B cell (primary cell): Measurements from ENCODE around the gene FAM53B. TPM values are rescaled to one million over a fixed set of nuclear protein-coding genes. Genes with fewer than 3 reads are reported as not detected.
A peak's percentile ranks its signal among the peaks of the same experiment; 100 is the strongest.

Experiments used
- ATAC-seq: fragments of 200-7000 bp; cut with Tn5 transposase; one replicate; pipeline ENCODE4 v1.10.0; 2021; ENCODE audit warnings: low read depth, mild to moderate bottlenecking, moderate number of reproducible peaks, moderate library complexity
- CTCF ChIA-PET: fragments of 350-600 bp; sonication (Branson Sonifier 250); formaldehyde crosslinking; loops from one replicate; lab custom pipeline; 2021; ENCODE audit warnings: antibody characterized with exemption, inconsistent platforms; lab: Charles Lee
- POLR2A ChIA-PET: fragments of 350-600 bp; sonication (Branson Sonifier 250); formaldehyde crosslinking; loops from one replicate; lab custom pipeline; 2021; ENCODE audit warnings: antibody characterized with exemption; lab: Charles Lee
- DNase-seq: peaks from one replicate; pipeline ENCODE4 v3.0.0; 2013
- H2AFZ ChIP-seq: 2 replicates; pipeline ENCODE4 v1.6.1; 2012; ENCODE audit warnings: mild to moderate bottlenecking, low read depth, low read length; ENCODE audit not compliant: insufficient read depth, poor library complexity, severe bottlenecking
- H3K27ac ChIP-seq, 2 donors: 1 replicate in 1 of 2; 2 replicates in 1 of 2; pipeline ENCODE4 v1.5.1; 2012 to 2013; ENCODE audit warnings: low read length in 2 of 2, mild to moderate bottlenecking in 2 of 2, moderate library complexity in 1 of 2
- H3K27me3 ChIP-seq, 4 experiments: fragments of 200-600 bp in 1 of 4; sonication (generic) in 1 of 4; replicated peaks in 1 of 4; 1 replicate in 2 of 4; 2 replicates in 2 of 4; pipeline versions ENCODE4 v1.6.1 to v1.7.0; 2013 to 2016; ENCODE audit warnings: low read length in 3 of 4, mild to moderate bottlenecking in 2 of 4, mixed read lengths in 1 of 4, moderate library complexity in 1 of 4; ENCODE audit not compliant: insufficient read depth in 4 of 4, control insufficient read depth in 3 of 4; ENCODE audit errors: control extremely low read depth in 1 of 4
- H3K36me3 ChIP-seq, 2 experiments: replicated peaks in 1 of 2; 1 replicate in 1 of 2; 2 replicates in 1 of 2; pipeline versions ENCODE4 v1.6.1 to v1.7.1; 2013; ENCODE audit warnings: low read length in 1 of 2; ENCODE audit not compliant: insufficient read depth in 2 of 2, control insufficient read depth in 1 of 2; ENCODE audit errors: control extremely low read depth in 1 of 2, extremely low read depth in 1 of 2
- H3K4me1 ChIP-seq, 2 donors: fragments of 200-600 bp in 1 of 2; sonication (generic) in 1 of 2; 1 replicate in 1 of 2; 2 replicates in 1 of 2; pipeline versions ENCODE4 v1.5.1 to v1.6.1; 2013 to 2017; ENCODE audit warnings: low read length in 2 of 2; ENCODE audit not compliant: control insufficient read depth in 2 of 2, insufficient read depth in 2 of 2
- H3K4me2 ChIP-seq: replicated peaks from 2 replicates; pipeline ENCODE3; 2012; ENCODE audit warnings: mild to moderate bottlenecking, low read depth, low read length; ENCODE audit not compliant: poor library complexity, severe bottlenecking
- H3K4me3 ChIP-seq, 5 experiments: fragments of 200-600 bp in 1 of 5; sonication (generic) in 1 of 5; 1 replicate in 3 of 5; 2 replicates in 2 of 5; pipeline versions ENCODE4 v1.5.1 to v1.7.0; 2011 to 2016; ENCODE audit warnings: low read length in 4 of 5, mild to moderate bottlenecking in 4 of 5, low read depth in 2 of 5, control low read depth in 1 of 5, moderate library complexity in 1 of 5; ENCODE audit not compliant: insufficient read depth in 1 of 5; ENCODE audit errors: control extremely low read depth in 1 of 5, extremely low read depth in 1 of 5
- H3K79me2 ChIP-seq: fragments of 200-600 bp; sonication (generic); one replicate; pipeline ENCODE4 v1.6.0; 2016; ENCODE audit warnings: low read length; ENCODE audit not compliant: control insufficient read depth, insufficient read depth
- H3K9ac ChIP-seq: fragments of 200-600 bp; sonication (generic); 2 replicates; pipeline ENCODE4 v1.6.1; 2017; ENCODE audit warnings: mild to moderate bottlenecking, low read length, moderate library complexity
- H3K9me3 ChIP-seq, 3 donors: one replicate each; pipeline versions ENCODE4 v1.6.1 to v1.7.1; 2013; ENCODE audit warnings: low read length in 2 of 3; ENCODE audit not compliant: control insufficient read depth in 2 of 3, insufficient read depth in 1 of 3; ENCODE audit errors: control extremely low read depth in 1 of 3
- H4K20me1 ChIP-seq: 2 replicates; pipeline ENCODE4 v1.6.0; 2012; ENCODE audit warnings: mild to moderate bottlenecking, low read length; ENCODE audit not compliant: insufficient read depth, control insufficient read depth, poor library complexity, severe bottlenecking
- H3K27ac Mint-ChIP-seq: one replicate; pipeline ENCODE4 v1.8.0; 2021; ENCODE audit warnings: mixed read lengths
- H3K27me3 Mint-ChIP-seq: one replicate; pipeline ENCODE4 v1.8.0; 2021; ENCODE audit warnings: mixed read lengths
- H3K4me1 Mint-ChIP-seq: one replicate; pipeline ENCODE4 v1.8.0; 2021; ENCODE audit warnings: mixed read lengths
- H3K4me3 Mint-ChIP-seq: one replicate; pipeline ENCODE4 v1.8.0; 2021; ENCODE audit warnings: mixed read lengths
- H3K9me3 Mint-ChIP-seq: one replicate; pipeline ENCODE4 v1.8.0; 2022; ENCODE audit warnings: mixed read lengths; ENCODE audit not compliant: insufficient read depth
- CTCF ChIP-seq: fragments of 200-600 bp; IDR thresholded peaks from one replicate; pipeline ENCODE4 v1.8.0; 2022; ENCODE audit warnings: antibody characterized with exemption, mild to moderate bottlenecking
- EZH2 ChIP-seq: IDR thresholded peaks from 2 replicates; pipeline ENCODE4 v1.6.1; 2012; ENCODE audit warnings: borderline replicate concordance, low read depth, mild to moderate bottlenecking, moderate library complexity, low read length; ENCODE audit not compliant: insufficient read depth, poor library complexity, severe bottlenecking
- WGBS: methylation state at CpG from one replicate; pipeline ENCODE4 v1.1.5; 2013; ENCODE audit warnings: missing lambda C conversion rate; ENCODE audit not compliant: insufficient coverage; 5-methylcytosine and 5-hydroxymethylcytosine counted together
- intact Hi-C: fragments of 100-400 bp; cut with micrococcal nuclease; formaldehyde crosslinking; loops from one replicate; pipeline ENCODE4 v1.10.0; 2022
- polyA plus RNA-seq: library from polyadenylated mRNA; depleted of rRNA; stranded (reverse); fragments of >200 nt; gene quantifications from 2 replicates; pipeline ENCODE4 v1.2.3, GENCODE V29; 2012
- total RNA-seq, 2 donors: library from RNA; stranded (reverse); fragments of 120-200 nt in 1 of 2; gene quantifications; 1 replicate in 1 of 2; 2 replicates in 1 of 2; pipeline versions ENCODE4 v1.2.3 to v1.2.4, GENCODE V29; 2013 to 2022

The FAM53B gene
- total and polyA plus RNA-seq, 2 donors (not counting 1 experiment from before 2014, with no cell fraction given), result 51.2 to 186 TPM

GRCh38 chr10:124754227-124754626 is 10.0 kb upstream of the FAM53B start:
- Histone ChIP-seq H3K36me3 (peaks cover 2 to 11% of the 10 kb centered on the region in 2 experiments), H4K20me1 (no peaks in the 10 kb centered on the region), H3K9me3 (no peaks in the 10 kb centered on the region), H3K4me1 (peaks cover 2 to 4% of the 10 kb centered on the region in 2 donors), H3K27ac (no peak overlapping the region), H2AFZ (no peak overlapping the region), H3K4me3 (no peak overlapping the region), H3K4me2 (no peak overlapping the region), H3K79me2 (no peaks in the 10 kb centered on the region), H3K27me3 (no peaks in the 10 kb centered on the region), H3K9ac (no peak overlapping the region)
- Mint-ChIP-seq H3K27ac (no peak overlapping the region), H3K9me3 (no peaks in the 10 kb centered on the region), H3K27me3 (no peaks in the 10 kb centered on the region), H3K4me3 (no peak overlapping the region), H3K4me1 (peaks cover 4% of the 10 kb centered on the region)
- ChIA-PET POLR2A (no interaction called here), CTCF (interaction anchor here (1.0 to 3.9 kb wide), 3 partner anchors 8 to 224 kb away, joined by 3 to 23 read pairs (median 5); no protein-coding TSS in a partner anchor)
- WGBS, result 100% methylated on average over 3 of the region's 5 CpGs
- DNase-seq (no peak), ATAC-seq (no peak)
- no peak for TF ChIP-seq CTCF
- TF ChIP-seq EZH2, result no peak
- intact Hi-C loops, result no loop called here

- H3K4me2 ChIP-seq, result peak overlapping the region; percentile 37
- Mint-ChIP-seq H3K27ac (peak overlapping the region; percentile 67), H3K4me3 (no peak overlapping the region), H3K27me3 (no peaks in the 10 kb centered on the region), H3K9me3 (no peaks in the 10 kb centered on the region), H3K4me1 (peaks cover 21% of the 10 kb centered on the region)
- no peaks in the 10 kb centered on the region for H3K9me3 ChIP-seq
- H4K20me1 ChIP-seq, result no peaks in the 10 kb centered on the region
- ChIA-PET POLR2A (no interaction called here), CTCF (interaction anchor here (0.7 to 7.3 kb wide), 13 partner anchors 10 to 671 kb away, joined by 3 to 415 read pairs (median 3); no protein-coding TSS in a partner anchor)
- intact Hi-C loops, result loop anchor here (5.0 to 10.0 kb wide), 2 partner anchors 287 to 654 kb away; partner anchors contain the start of genes CHST15 and LHPP
- ATAC-seq (no peak), DNase-seq (peak; percentile 42)
- H3K4me1 ChIP-seq, result peaks cover 16 to 18% of the 10 kb centered on the region in 2 donors
- H3K4me3 ChIP-seq, result no peak overlapping the region
- peaks cover 4% of the 10 kb centered on the region for H3K79me2 ChIP-seq
- peak overlapping the region; percentile 30 for H2AFZ ChIP-seq
- TF ChIP-seq EZH2 (no peak), CTCF (no peak)
- peak overlapping the region; percentile 4 for H3K9ac ChIP-seq
- 100% methylated on average over 1 of the region's 4 CpGs for WGBS
- H3K27me3 ChIP-seq, result no peaks in the 10 kb centered on the region
- no peaks in the 10 kb centered on the region for H3K36me3 ChIP-seq
- peak overlapping the region in 1 of 2 donors; percentile 68 for H3K27ac ChIP-seq
These were observed 4.9 kb upstream of the FAM53B start for GRCh38 chr10:124748953-124749645.
